Right renal cortex interstitium (tissue), 3 donors: Measurements from ENCODE around the gene TMPRSS2. TPM values are rescaled to one million over a fixed set of nuclear protein-coding genes. Genes with fewer than 3 reads are reported as not detected.
A peak's percentile ranks its signal among the peaks of the same experiment; 100 is the strongest.
"Not testable (repeated sequence)": the region's sequence is repeated elsewhere in the genome, so short reads cannot be mapped to it uniquely, and the experiment has no call there.

Source experiments
- DNase-seq, 3 donors: peaks; one replicate each; pipeline ENCODE4 v3.0.0-alpha.2; 2013; ENCODE audit warnings: low read depth in 3 of 3, low spot score in 2 of 3
- polyA plus RNA-seq, 3 donors: library from polyadenylated mRNA; unstranded; fragments of 120-200 nt; gene quantifications; one replicate each; pipeline ENCODE4 v1.2.1, GENCODE V29; 2013; ENCODE audit not compliant: insufficient read length in 3 of 3

The TMPRSS2 gene
- polyA plus RNA-seq, 3 donors: 35.3 to 43.6 (median 36.1) TPM

DNA sequence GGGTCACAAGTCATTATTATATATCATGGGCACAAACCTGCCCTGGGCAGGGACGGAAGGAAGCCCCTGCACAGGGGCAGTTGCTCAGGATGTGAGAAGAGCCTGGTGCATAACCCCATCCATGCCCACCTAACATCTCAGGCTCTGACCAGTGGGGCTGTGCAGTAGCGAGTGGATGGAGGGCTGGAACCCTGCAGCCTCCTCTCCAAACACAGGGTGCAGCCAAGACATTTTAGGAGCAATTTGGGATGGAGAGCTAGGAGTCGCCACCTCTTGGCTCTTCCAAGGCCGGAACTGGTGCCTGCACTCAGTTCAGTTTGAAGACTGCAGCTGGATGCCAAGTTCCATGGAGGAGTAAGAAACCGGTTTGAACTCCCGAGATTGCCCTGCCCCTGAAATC lies 79.1 kb downstream of the TMPRSS2 start:
- no peak for DNase-seq

DNA sequence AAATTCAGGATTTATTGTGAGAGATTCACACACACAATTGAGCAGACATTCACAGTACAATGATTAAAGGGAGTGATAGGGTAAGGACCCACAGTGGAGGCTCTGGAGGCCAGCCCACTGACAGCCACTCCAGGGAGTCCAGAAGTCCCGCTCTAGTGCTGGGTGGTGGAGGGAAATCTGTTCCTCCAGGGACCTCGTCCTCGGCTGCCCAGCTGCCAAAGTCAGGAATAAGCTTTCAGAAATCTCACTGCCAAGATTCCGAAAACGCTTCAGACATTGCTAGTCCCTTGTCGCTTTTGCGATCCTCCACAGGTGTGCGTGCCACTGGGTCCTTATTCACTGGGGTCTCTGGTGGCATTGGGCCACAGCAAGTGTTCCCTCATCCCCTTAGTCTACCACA lies 79.6 kb downstream of the TMPRSS2 start:
- DNase-seq: no peak

DNA sequence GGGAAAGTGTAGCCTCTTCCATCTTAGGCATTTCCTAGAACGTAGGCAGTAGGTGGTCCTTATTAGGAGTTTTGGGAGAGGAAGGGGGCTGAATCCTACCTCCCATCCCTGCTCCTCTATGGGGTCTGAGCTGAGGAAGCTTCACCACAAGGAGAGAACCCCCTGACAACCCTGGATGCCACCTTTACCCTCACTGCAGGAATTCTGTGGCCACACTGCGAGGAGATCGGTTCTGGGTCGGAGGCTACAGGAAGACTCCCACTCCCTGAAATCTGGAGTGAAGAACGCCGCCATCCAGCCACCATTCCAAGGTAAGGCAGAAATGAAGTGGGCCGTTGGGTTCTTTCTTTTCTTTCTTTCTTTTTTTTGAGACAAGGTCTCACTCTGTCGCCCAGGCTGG lies 80.4 kb downstream of the TMPRSS2 start:
- DNase-seq: no peak

DNA sequence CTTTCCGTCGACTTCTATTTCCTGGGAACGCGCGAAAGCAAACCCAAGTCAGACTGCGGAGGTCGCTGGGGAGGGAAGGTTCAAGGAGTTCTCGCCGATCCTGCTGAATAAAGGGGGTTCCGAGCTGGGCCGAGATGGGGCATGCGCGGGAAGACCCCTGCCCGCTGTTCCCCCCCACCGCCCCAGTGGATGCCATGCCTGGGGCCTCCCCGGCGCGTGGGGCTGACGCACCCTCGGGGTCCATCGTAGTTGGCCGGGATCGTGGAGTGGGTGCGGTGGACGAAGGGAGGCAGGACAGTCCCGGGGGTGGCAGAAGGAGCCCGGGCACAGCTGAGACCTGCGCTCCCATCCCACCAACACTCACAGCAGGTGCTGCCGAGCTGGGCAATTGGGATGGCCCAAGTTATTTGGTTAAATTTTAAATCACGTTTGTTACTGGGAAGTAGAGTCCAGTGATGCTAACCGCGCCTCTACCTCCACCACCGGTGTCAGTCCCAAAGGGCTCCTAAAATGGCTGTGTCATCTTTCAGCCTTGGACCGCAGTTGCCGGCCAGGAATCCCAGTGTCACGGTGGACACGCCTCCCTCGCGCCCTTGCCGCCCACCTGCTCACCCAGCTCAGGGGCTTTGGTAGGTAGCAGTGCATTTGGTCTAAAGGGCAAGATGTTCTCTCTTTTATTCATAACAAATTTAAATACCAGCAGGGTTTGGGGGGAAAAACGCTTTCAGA lies 81.1 kb downstream of the TMPRSS2 start:
- DNase-seq: no peak

DNA sequence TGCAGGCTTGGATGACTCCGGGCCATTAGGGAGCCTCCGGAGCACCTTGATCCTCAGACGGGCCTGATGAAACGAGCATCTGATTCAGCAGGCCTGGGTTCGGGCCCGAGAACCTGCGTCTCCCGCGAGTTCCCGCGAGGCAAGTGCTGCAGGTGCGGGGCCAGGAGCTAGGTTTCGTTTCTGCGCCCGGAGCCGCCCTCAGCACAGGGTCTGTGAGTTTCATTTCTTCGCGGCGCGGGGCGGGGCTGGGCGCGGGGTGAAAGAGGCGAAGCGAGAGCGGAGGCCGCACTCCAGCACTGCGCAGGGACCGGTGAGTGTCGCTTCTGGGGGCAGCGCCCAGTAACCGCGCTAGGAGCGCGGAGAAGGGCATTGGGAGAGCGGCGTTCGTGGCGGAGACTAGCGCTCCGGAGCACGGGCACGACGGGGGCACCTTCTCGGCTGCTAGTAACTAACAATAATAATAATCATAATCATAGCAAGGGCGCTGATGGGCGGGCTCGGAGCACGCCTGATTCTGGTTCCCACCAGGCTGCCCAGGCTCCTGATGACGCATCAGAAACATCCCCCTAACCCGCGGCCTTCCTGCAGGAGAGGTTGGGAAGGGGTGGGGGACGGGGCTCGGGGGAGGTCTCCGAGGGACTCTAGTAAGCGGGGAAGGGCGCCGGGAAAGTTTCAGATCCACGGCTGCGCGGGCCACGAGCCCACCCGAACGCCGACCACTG lies 81.8 kb downstream of the TMPRSS2 start, which contains the start of gene MX1:
Gene MX1 (plus strand): TSS at position 286 of the 722 bp plus-strand sequence. CDS start 5,832 bp downstream, outside the sequence.
- peak in 2 of 3 donors; percentile 13 to 24 for DNase-seq

DNA sequence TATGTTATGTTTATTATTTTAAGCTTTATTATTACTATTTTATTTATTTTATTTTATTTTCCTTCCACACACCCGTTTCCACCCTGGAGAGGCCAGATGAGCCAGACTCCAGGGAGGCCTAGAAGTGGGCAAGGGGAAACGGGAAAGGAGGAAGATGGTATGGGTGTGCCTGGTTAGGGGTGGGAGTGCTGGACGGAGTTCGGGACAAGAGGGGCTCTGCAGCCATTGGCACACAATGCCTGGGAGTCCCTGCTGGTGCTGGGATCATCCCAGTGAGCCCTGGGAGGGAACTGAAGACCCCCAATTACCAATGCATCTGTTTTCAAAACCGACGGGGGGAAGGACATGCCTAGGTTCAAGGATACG lies 82.4 kb downstream of the TMPRSS2 start:
- no peak for DNase-seq

DNA sequence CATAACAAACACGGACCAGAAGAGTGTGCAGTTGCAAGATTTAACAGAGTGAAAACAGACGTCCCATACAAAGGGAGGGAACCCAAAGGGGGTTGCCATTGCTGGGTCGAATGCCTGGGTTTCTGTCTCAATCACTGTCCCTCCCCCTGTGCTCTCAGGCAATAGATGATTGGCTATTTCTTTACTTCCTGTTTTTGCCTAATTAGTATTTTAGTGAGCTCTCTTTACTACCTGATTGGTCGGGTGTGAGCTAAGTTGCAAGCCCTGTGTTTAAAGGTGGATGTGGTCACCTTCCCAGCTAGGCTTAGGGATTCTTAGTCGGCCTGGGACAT lies 84.7 kb downstream of the TMPRSS2 start:
- DNase-seq: not testable (repeated sequence)

DNA sequence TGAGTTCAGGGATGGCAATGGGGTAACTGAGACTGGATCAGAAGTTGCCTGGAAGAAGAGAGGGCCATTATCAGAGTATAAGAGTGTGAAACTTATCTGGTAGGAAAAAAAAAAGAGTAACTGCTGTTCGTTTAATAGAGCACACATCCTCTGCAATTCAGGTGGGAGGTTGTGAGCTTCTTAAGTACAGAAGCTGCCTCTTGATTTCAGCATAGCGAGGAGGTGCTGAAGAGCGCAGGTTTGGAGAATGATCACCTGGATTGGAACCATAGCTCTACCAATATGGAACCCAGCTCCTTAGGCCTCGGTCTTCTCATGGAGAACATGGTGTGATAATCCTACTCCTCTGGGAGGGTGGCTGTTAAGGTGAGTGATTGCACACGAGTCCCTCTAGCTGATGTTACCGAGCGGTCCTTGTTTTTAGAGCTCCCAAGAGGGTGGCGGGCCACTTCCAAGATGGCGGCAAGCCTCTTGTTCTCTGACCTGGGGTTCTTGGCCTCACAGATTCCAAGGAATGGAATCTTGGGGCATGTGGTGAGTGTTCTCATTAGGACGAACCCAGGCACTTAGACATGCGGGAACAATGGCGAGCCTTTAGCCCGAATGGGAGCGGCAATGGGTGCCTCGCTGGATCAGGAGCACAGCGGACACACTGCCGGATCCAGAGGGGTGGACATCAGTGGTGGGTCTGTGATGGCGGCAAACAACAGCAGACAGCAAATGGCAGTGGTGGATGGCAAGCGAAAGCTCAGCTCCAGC lies 85.2 kb downstream of the TMPRSS2 start:
- no peak for DNase-seq

DNA sequence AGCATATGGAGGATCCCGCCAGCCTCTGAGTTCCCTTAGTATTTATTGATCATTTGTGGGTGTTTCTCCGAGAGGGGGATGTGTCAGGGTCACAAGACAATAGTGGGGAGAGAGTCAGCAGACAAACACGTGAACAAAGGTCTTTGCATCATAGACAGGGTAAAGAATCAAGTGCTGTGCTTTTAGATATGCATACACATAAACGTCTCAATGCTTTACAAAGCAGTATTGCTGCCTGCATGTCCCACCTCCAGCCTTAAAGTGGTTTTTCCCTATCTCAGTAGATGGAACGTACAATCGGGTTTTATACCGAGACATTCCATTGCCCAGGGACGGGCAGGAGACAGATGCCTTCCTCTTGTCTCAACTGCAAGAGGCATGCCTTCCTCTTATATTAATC lies 87.0 kb downstream of the TMPRSS2 start:
- DNase-seq: not testable (repeated sequence)

DNA sequence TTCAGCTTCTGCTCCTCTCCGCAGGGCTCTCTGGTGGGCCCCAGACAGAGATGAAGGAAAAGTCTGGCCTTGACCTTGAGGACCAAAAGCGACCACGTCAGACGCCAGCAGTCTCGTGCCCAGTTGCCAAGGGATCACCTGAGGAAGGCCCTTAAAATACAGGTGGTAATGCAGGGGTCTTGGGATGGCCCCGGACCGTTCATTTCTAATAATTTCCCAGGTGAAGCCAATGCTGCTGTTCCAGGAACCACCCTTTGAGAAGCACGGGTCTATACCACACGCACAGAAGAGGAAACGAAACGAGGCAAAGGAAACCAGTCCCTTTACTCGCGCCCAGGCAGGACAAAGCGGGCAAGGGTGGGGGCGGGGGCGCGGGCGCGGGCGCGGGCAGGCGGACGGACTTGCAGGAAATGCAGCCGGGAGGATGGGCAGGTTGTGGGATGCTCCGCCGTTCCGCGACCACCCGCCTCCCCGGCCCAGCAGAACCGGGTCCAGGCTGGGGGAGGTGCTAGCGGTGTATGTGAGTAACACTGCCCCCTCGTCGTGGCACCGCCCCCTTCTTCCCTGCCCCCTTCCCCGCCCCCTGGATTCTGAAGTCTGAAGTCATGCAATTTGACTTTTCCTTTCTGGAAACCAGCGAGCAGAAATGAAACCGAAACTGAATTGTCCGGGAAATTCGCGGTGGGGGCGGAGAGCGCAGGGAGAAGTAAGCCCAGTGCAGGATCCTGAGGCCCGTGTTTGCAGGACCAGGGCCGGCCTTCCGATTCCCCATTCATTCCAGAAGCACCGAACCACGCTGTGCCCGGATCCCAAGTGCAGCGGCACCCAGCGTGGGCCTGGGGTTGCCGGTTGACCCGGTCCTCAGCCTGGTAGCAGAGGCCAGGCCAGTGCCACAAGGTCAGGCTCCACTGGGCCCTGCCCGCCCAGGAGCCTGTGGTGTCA lies 87.8 kb downstream of the TMPRSS2 start:
- DNase-seq: peak; percentile 73 to 87 (median 83)

DNA sequence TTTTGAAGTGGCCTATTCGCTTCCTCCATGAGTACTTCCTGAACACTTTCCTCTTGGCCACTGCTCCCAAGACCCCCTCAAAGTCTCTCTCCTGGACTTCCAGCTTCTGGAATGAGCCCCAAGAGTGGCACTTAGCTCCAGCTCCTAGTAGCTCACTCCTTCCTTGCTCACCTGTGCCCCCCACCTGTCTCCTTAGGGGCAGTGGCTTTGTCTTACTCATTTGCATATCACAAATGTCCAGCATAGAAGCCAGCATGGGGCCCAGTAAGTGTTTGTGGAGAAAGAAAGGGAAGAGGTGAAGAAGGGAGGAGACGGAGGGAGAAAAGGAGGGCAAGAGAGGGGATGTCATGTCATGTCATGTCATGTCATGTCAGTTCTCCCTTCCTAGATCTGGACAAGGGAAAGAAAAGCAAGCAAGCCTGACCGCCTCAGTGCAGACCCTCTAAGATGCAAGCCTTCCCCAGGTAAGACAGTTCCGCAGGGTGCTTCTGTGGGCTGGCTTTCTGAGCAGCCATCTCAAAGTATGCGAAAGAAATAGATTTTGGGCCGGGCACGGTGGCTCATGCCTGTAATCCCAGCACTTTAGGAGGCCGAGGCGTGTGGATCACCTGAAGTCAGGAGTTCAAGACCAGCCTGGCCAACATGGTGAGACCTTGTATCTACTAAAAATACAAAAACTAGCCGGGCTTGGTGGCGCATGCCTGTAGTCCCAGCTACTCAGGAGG lies 88.8 kb downstream of the TMPRSS2 start:
- no peak for DNase-seq

DNA sequence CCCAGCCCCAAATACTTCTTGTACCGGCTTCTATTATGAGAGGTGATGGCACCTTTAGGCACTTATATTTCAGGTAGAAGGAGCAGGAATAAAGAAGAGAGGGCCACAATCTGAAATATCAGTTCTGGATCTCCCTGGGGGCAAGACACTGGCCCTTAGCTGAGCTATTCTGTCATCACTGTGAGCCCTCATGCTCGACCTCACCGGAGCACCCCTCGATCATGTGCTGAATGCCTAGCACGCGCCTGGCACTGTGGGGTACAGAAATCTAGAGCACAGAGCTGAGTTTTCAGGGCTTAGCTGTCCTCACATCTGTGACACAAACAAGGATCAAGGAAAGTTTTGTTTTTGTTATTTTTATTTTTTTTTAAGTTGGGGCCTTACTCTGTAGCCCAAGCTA lies 89.6 kb downstream of the TMPRSS2 start:
- no peak for DNase-seq

DNA sequence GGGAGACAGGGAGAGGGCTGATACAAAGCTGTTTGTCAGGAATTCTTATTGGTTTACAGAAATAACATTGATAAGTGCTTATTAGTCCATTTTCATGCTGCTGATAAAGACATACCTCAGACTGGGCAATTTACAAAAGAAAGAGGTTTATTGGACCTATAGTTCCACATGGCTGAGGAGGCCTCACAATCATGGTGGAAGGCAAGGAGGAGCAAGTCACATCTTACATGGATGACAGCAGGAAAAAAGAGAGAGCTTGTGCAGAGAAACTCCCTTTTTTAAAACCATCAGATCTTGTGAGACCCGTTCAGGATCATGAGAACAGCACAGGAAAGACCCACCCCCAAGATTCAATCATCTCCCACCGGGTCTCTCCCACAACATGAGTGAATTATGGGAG lies 90.5 kb downstream of the TMPRSS2 start:
- not testable (repeated sequence) for DNase-seq

Other genes starting within 250 kb of the TMPRSS2 start
- gene FAM3B, start 191.4 kb downstream of the TMPRSS2 start, polyA plus RNA-seq: 10 to 100 TPM; 18.9 to 26.3 (median 20.5) TPM
- 1 to 10 TPM in 1 of 3 donors, under 1 TPM in 2; 0.80 to 1.6 (median 0.87) TPM for gene MX2, start 146.1 kb downstream of the TMPRSS2 start, polyA plus RNA-seq
- 1 to 10 TPM; 8.4 to 9.7 (median 8.9) TPM for gene MX1, start 81.9 kb downstream of the TMPRSS2 start, polyA plus RNA-seq